K562 (cell line): Measurements from ENCODE around the gene ZNF385D. TPM values are rescaled to one million over a fixed set of nuclear protein-coding genes. Genes with fewer than 3 reads are reported as not detected.

Experiments used
- ATAC-seq: fragments of 200-7000 bp; cut with Tn5 transposase; 3 replicates; pipeline ENCODE4 v1.9.1; 2020; ENCODE audit warnings: moderate library complexity
- BruUV-seq: library from RNA; stranded (reverse); fragments of 400-500 nt; replicated peaks from 2 replicates; lab custom pipeline; 2021; lab: Mats Ljungman, UMichigan
- CTCF ChIA-PET: fragments of 300-600 bp; formaldehyde crosslinking; extraction: SDS; loops from one replicate; lab custom pipeline; 2021; ENCODE audit warnings: low intra/inter-chr PET ratio; lab: Yijun Ruan, JAX
- POLR2A ChIA-PET: fragments of 300-600, 350-650 bp; sonication (Branson Sonifier 250); formaldehyde crosslinking; extraction: SDS; loops from one replicate; lab custom pipeline; 2021; ENCODE audit warnings: antibody characterized with exemption, inconsistent platforms; lab: Yijun Ruan, JAX
- DNase-seq, 4 experiments: peaks; one replicate each; pipeline versions ENCODE4 v3.0.0 to v3.0.0-alpha.2; 2011 to 2018; ENCODE audit warnings: low spot score in 3 of 4, mixed read lengths in 3 of 4; ENCODE audit errors: extremely low read depth in 1 of 4
- FAIRE-seq: peaks from 2 replicates; lab custom pipeline; 2011; peaks lifted over from hg19 to GRCh38; lab: Jason Lieb, UNC
- H2AFZ ChIP-seq: 2 replicates; pipeline ENCODE4 v1.6.0; 2011; ENCODE audit warnings: low read depth, low read length, control low read depth, inconsistent platforms
- H3K27ac ChIP-seq: fragments of 200-600 bp; 3 replicates; pipeline ENCODE4 v1.8.0; 2011; ENCODE audit warnings: low read depth, mild to moderate bottlenecking, control low read depth, inconsistent platforms, low read length, moderate library complexity, mixed read lengths; ENCODE audit errors: extremely low read depth
- H3K27me3 ChIP-seq, 2 experiments: fragments of 300-600 bp in 1 of 2; 2 replicates in 1 of 2; 3 replicates in 1 of 2; pipeline versions ENCODE4 v1.6.0 to v1.8.0; 2011; ENCODE audit warnings: inconsistent platforms in 2 of 2, low read length in 2 of 2, mild to moderate bottlenecking in 1 of 2, mixed read lengths in 1 of 2, moderate library complexity in 1 of 2; ENCODE audit not compliant: control insufficient read depth in 2 of 2, insufficient read depth in 2 of 2
- H3K36me3 ChIP-seq: fragments of 300-600 bp; 3 replicates; pipeline ENCODE4 v1.8.0; 2011; ENCODE audit warnings: mild to moderate bottlenecking, low read length, inconsistent platforms; ENCODE audit not compliant: control insufficient read depth, insufficient read depth
- H3K4me1 ChIP-seq, 2 experiments: fragments of 200-600 bp in 1 of 2; replicated peaks in 1 of 2; 2 replicates in 1 of 2; 3 replicates in 1 of 2; pipeline versions ENCODE4 v1.5.1 to v1.8.0; 2011; ENCODE audit warnings: inconsistent platforms in 2 of 2, low read length in 2 of 2, mild to moderate bottlenecking in 1 of 2, mixed read lengths in 1 of 2, moderate library complexity in 1 of 2; ENCODE audit not compliant: control insufficient read depth in 2 of 2, insufficient read depth in 2 of 2
- H3K4me2 ChIP-seq: 2 replicates; pipeline ENCODE4 v1.6.1; 2011; ENCODE audit warnings: low read length, control low read depth, inconsistent platforms, mixed read lengths; ENCODE audit not compliant: insufficient read depth
- H3K4me3 ChIP-seq: fragments of 200-600 bp; sonication (generic), shearing (Covaris generic); 2 replicates; pipeline ENCODE4 v1.5.1; 2016; ENCODE audit warnings: control low read depth, inconsistent platforms
- H3K79me2 ChIP-seq: fragments of 200-600 bp; 3 replicates; pipeline ENCODE4 v1.8.0; 2011; ENCODE audit warnings: low read length, inconsistent platforms; ENCODE audit not compliant: control insufficient read depth, insufficient read depth
- H3K9ac ChIP-seq, 2 experiments: 2 replicates each; pipeline versions ENCODE4 v1.6.0 to v1.6.1; 2011; ENCODE audit warnings: low read depth in 2 of 2, low read length in 2 of 2, control low read depth in 1 of 2, inconsistent platforms in 1 of 2, mild to moderate bottlenecking in 1 of 2, mixed read lengths in 1 of 2; ENCODE audit not compliant: insufficient read depth in 1 of 2
- H3K9me1 ChIP-seq: one replicate; pipeline ENCODE4 v1.6.0; 2011; ENCODE audit warnings: inconsistent platforms, mild to moderate bottlenecking, low read length, moderate library complexity; ENCODE audit not compliant: control insufficient read depth, insufficient read depth
- H3K9me3 ChIP-seq: replicated peaks from 2 replicates; pipeline ENCODE4 v1.5.1; 2011; ENCODE audit warnings: low read depth, low read length, inconsistent platforms; ENCODE audit not compliant: control insufficient read depth, insufficient read depth
- H4K20me1 ChIP-seq: replicated peaks from 2 replicates; pipeline ENCODE4 v1.6.1; 2011; ENCODE audit warnings: low read length, inconsistent platforms, mixed read lengths; ENCODE audit not compliant: control insufficient read depth, insufficient read depth
- CBX8 ChIP-seq: fragments of 200-600 bp; sonication (generic); IDR thresholded peaks from 2 replicates; pipeline ENCODE4 v1.6.1; 2012; ENCODE audit warnings: borderline replicate concordance, mixed run types, low read depth, mild to moderate bottlenecking, moderate library complexity, mixed read lengths, low read length, control low read depth, inconsistent platforms; ENCODE audit not compliant: poor library complexity, severe bottlenecking; ENCODE audit errors: extremely low read depth
- SLC30A9 ChIP-seq: fragments of 250-450 bp; sonication (Bioruptor Pico); IDR thresholded peaks from 2 replicates; pipeline ENCODE4 v1.8.0; 2022; ENCODE audit warnings: mild to moderate bottlenecking, moderate library complexity
- SOX6 ChIP-seq: fragments of 450-650 bp; IDR thresholded peaks from 2 replicates; pipeline ENCODE4 v1.6.1; 2014; ENCODE audit warnings: mild to moderate bottlenecking
- YY1 ChIP-seq, 3 experiments: IDR thresholded peaks; 2 replicates each; pipeline ENCODE4 v1.6.1; 2011; ENCODE audit warnings: low read length in 2 of 3, mild to moderate bottlenecking in 2 of 3, moderate library complexity in 2 of 3, borderline replicate concordance in 1 of 3, control low read depth in 1 of 3, low read depth in 1 of 3; ENCODE audit not compliant: insufficient read depth in 3 of 3, insufficient replicate concordance in 2 of 3, control insufficient read depth in 1 of 3, insufficient read length in 1 of 3; ENCODE audit errors: extremely low read depth in 1 of 3
- WGBS: fragments of 100-300 bp; shearing (Covaris generic); methylation state at CpG from one replicate; pipeline ENCODE4 v1.1.6; 2016; ENCODE audit warnings: low coverage, mixed read lengths; ENCODE audit not compliant: insufficient coverage; ENCODE audit errors: missing lambda C conversion rate; 5-methylcytosine and 5-hydroxymethylcytosine counted together
- in situ Hi-C: fragments of 300-500 bp; cut with MboI; formaldehyde crosslinking; loops from 4 replicates; pipeline ENCODE4 v1.15.0; 2018; ENCODE audit warnings: inconsistent platforms, mixed read lengths
- intact Hi-C: fragments of 100-400 bp; cut with micrococcal nuclease; formaldehyde crosslinking; loops from 2 replicates; pipeline ENCODE4 v1.14.2; 2022
- polyA plus RNA-seq, 8 experiments: library from polyadenylated mRNA; depleted of rRNA in 4 of 8; stranded (reverse) in 5 of 8; unstranded in 3 of 8; fragments of >200 nt; fragmentation: Nextera tagmentation in 2 of 8; fragmentation: Illumina TruSeq in 1 of 8; extraction: Ambion mirVana in 2 of 8; extraction: Trizol in 1 of 8; gene quantifications; 2 replicates each; pipeline versions ENCODE4 v1.2.1 to v1.2.3, GENCODE V29; 2011 to 2014; ENCODE audit warnings: inconsistent platforms in 1 of 8, missing spikeins in 1 of 8
- total RNA-seq, 7 experiments: library from RNA; depleted of rRNA in 6 of 7; stranded (reverse); fragments of >200 nt in 6 of 7; fragmentation: Illumina TruSeq in 2 of 7; extraction: Trizol in 2 of 7; gene quantifications; 2 replicates each; pipeline versions ENCODE4 v1.2.1 to v1.2.3, GENCODE V29; 2011 to 2021; ENCODE audit warnings: low replicate concordance in 1 of 7
- TF ChIP-seq, protein P1 (sequence below): fragments of 450-650 bp; formaldehyde crosslinking; IDR thresholded peaks from 2 replicates; pipeline ENCODE4 v1.4.0; 2020; ENCODE audit warnings: mild to moderate bottlenecking, moderate library complexity
- TF ChIP-seq, protein P2 (sequence below): fragments of 450-650 bp; IDR thresholded peaks from 2 replicates; pipeline ENCODE4 v1.6.1; 2016; ENCODE audit warnings: mild to moderate bottlenecking, moderate library complexity

Gene ZNF385D
- total and polyA plus RNA-seq, 9 of the 15 experiments (the other 6 are each of a cell fraction or from before 2014, with no cell fraction given): 0.14 to 1.7 (median 0.51) TPM

- TF ChIP-seq YY1 (IDR thresholded peaks at IDR 0.05; ENCODE audit: borderline replicate concordance in 1 of 3, control insufficient read depth in 1 of 3, extremely low read depth in 1 of 3, insufficient read depth in 3 of 3, insufficient read length in 1 of 3, insufficient replicate concordance in 2 of 3, low read depth in 1 of 3, low read length in 2 of 3): no peak
Measured at GRCh38 chr3:21434310-21434709, 316.7 kb downstream of the ZNF385D start (continued).

DNA sequence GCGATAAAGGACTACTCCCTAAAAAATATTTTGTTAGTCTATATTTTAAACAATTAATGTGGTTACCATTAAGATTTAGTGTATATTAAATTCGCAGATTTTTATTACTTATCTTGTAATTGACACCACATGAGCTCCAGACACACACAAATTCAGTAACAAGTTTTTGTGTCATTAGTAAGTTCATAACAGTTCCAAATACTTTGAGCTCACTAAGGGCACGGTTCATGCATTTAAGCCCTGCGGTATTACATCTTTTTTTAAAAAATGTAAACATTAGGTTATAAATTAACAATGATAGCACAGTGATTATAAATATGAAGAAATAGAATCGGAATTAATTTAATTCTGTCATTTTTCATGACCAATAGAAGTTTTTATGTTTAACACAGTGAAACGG lies 317.3 kb downstream of the ZNF385D start:
- H3K4me2 ChIP-seq: no peak overlapping the region
- DNase-seq (no peak), FAIRE-seq (no peak), ATAC-seq (no peak)
- no peaks in the 10 kb centered on the region for H3K79me2 ChIP-seq
- no TSS peak for BruUV-seq
- ChIA-PET POLR2A (no interaction called here), CTCF (no interaction called here)
- H3K27ac ChIP-seq: no peak overlapping the region
- no peaks in the 10 kb centered on the region for H3K27me3 ChIP-seq
- no peaks in the 10 kb centered on the region for H3K9me1 ChIP-seq
- WGBS: 13% methylated on average over 6 of the region's 6 CpGs
- H2AFZ ChIP-seq: no peak overlapping the region
- H4K20me1 ChIP-seq: no peaks in the 10 kb centered on the region
- no peak overlapping the region for H3K4me3 ChIP-seq
- in situ Hi-C loops: no loop called here
- intact Hi-C loops: no loop called here
- no peaks in the 10 kb centered on the region for H3K4me1 ChIP-seq
- H3K36me3 ChIP-seq: no peaks in the 10 kb centered on the region
- TF ChIP-seq SLC30A9 (CRISPR knock-in tag) (no peak), SOX6 (no peak), CBX8 (no peak)
- TF ChIP-seq, protein P1, sequence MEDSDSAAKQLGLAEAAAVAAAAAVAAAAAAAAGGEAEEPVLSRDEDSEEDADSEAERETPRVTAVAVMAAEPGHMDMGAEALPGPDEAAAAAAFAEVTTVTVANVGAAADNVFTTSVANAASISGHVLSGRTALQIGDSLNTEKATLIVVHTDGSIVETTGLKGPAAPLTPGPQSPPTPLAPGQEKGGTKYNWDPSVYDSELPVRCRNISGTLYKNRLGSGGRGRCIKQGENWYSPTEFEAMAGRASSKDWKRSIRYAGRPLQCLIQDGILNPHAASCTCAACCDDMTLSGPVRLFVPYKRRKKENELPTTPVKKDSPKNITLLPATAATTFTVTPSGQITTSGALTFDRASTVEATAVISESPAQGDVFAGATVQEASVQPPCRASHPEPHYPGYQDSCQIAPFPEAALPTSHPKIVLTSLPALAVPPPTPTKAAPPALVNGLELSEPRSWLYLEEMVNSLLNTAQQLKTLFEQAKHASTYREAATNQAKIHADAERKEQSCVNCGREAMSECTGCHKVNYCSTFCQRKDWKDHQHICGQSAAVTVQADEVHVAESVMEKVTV (CRISPR knock-in tag): no peak
- TF ChIP-seq, protein P2, sequence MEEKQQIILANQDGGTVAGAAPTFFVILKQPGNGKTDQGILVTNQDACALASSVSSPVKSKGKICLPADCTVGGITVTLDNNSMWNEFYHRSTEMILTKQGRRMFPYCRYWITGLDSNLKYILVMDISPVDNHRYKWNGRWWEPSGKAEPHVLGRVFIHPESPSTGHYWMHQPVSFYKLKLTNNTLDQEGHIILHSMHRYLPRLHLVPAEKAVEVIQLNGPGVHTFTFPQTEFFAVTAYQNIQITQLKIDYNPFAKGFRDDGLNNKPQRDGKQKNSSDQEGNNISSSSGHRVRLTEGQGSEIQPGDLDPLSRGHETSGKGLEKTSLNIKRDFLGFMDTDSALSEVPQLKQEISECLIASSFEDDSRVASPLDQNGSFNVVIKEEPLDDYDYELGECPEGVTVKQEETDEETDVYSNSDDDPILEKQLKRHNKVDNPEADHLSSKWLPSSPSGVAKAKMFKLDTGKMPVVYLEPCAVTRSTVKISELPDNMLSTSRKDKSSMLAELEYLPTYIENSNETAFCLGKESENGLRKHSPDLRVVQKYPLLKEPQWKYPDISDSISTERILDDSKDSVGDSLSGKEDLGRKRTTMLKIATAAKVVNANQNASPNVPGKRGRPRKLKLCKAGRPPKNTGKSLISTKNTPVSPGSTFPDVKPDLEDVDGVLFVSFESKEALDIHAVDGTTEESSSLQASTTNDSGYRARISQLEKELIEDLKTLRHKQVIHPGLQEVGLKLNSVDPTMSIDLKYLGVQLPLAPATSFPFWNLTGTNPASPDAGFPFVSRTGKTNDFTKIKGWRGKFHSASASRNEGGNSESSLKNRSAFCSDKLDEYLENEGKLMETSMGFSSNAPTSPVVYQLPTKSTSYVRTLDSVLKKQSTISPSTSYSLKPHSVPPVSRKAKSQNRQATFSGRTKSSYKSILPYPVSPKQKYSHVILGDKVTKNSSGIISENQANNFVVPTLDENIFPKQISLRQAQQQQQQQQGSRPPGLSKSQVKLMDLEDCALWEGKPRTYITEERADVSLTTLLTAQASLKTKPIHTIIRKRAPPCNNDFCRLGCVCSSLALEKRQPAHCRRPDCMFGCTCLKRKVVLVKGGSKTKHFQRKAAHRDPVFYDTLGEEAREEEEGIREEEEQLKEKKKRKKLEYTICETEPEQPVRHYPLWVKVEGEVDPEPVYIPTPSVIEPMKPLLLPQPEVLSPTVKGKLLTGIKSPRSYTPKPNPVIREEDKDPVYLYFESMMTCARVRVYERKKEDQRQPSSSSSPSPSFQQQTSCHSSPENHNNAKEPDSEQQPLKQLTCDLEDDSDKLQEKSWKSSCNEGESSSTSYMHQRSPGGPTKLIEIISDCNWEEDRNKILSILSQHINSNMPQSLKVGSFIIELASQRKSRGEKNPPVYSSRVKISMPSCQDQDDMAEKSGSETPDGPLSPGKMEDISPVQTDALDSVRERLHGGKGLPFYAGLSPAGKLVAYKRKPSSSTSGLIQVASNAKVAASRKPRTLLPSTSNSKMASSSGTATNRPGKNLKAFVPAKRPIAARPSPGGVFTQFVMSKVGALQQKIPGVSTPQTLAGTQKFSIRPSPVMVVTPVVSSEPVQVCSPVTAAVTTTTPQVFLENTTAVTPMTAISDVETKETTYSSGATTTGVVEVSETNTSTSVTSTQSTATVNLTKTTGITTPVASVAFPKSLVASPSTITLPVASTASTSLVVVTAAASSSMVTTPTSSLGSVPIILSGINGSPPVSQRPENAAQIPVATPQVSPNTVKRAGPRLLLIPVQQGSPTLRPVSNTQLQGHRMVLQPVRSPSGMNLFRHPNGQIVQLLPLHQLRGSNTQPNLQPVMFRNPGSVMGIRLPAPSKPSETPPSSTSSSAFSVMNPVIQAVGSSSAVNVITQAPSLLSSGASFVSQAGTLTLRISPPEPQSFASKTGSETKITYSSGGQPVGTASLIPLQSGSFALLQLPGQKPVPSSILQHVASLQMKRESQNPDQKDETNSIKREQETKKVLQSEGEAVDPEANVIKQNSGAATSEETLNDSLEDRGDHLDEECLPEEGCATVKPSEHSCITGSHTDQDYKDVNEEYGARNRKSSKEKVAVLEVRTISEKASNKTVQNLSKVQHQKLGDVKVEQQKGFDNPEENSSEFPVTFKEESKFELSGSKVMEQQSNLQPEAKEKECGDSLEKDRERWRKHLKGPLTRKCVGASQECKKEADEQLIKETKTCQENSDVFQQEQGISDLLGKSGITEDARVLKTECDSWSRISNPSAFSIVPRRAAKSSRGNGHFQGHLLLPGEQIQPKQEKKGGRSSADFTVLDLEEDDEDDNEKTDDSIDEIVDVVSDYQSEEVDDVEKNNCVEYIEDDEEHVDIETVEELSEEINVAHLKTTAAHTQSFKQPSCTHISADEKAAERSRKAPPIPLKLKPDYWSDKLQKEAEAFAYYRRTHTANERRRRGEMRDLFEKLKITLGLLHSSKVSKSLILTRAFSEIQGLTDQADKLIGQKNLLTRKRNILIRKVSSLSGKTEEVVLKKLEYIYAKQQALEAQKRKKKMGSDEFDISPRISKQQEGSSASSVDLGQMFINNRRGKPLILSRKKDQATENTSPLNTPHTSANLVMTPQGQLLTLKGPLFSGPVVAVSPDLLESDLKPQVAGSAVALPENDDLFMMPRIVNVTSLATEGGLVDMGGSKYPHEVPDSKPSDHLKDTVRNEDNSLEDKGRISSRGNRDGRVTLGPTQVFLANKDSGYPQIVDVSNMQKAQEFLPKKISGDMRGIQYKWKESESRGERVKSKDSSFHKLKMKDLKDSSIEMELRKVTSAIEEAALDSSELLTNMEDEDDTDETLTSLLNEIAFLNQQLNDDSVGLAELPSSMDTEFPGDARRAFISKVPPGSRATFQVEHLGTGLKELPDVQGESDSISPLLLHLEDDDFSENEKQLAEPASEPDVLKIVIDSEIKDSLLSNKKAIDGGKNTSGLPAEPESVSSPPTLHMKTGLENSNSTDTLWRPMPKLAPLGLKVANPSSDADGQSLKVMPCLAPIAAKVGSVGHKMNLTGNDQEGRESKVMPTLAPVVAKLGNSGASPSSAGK: no peak
- H3K9me3 ChIP-seq: 0 out of 2 replicates have a peak, but pooled peaks cover under 1% of the 10 kb centered on the region
- no peak overlapping the region for H3K9ac ChIP-seq
